NCI-H1930 (cell line): ENCODE results near the gene KIF20A.
"Not testable (repeated sequence)": the region's sequence is repeated elsewhere in the genome, so short reads cannot be mapped to it uniquely, and the experiment has no call there.

Source experiments
- DNase-seq, 2 experiments: peaks; one replicate each; lab custom pipeline; 2025; lab: John Stamatoyannopoulos, UW

The KIF20A gene

GRCh38 chr5:138186002-138186447, 7.1 kb downstream of the KIF20A start:
- no peak for DNase-seq

- DNase-seq = no peak
Observed at GRCh38 chr5:138188626-138189025, 9.7 kb downstream of the KIF20A start.

- DNase-seq = no peak
Observed at GRCh38 chr5:138192826-138193225, 13.9 kb downstream of the KIF20A start.

- DNase-seq = not testable (repeated sequence)
Observed at GRCh38 chr5:138193859-138194258, 14.9 kb downstream of the KIF20A start.

- no peak for DNase-seq
Observed at GRCh38 chr5:138210985-138211384, 32.1 kb downstream of the KIF20A start.

GRCh38 chr5:138212828-138213160, 33.9 kb downstream of the KIF20A start:
- no peak for DNase-seq

- DNase-seq = peak; percentile 93 to 96
Observed at GRCh38 chr5:138213161-138214029, 34.5 kb downstream of the KIF20A start, which contains the start of gene CDC23. CDC23 (minus strand) TSS chr5:138213323; CDS start chr5:138213312, 11 bp downstream.

GRCh38 chr5:138216799-138217198, 37.9 kb downstream of the KIF20A start:
- no peak for DNase-seq

GRCh38 chr5:138223532-138223931, 44.6 kb downstream of the KIF20A start:
- no peak for DNase-seq

- DNase-seq = no peak
Observed at GRCh38 chr5:138224712-138225111, 45.8 kb downstream of the KIF20A start.

GRCh38 chr5:138226910-138227309, 48.0 kb downstream of the KIF20A start:
- DNase-seq = no peak

GRCh38 chr5:138229387-138229786, 50.5 kb downstream of the KIF20A start:
- no peak for DNase-seq

- no peak for DNase-seq
Observed at GRCh38 chr5:138230261-138230660, 51.3 kb downstream of the KIF20A start.

- no peak for DNase-seq
Observed at GRCh38 chr5:138230981-138231589, 52.2 kb downstream of the KIF20A start.

GRCh38 chr5:138233280-138233679, 54.4 kb downstream of the KIF20A start:
- DNase-seq = no peak

- no peak for DNase-seq
Observed at GRCh38 chr5:138234651-138235050, 55.7 kb downstream of the KIF20A start.
